ENCODE measurements around the gene PCDH19. TPM values are rescaled to one million over a fixed set of nuclear protein-coding genes. Genes with fewer than 3 reads are reported as not detected.
A peak's percentile ranks its signal among the peaks of the same experiment; 100 is the strongest.

Gene PCDH19
- total and polyA plus RNA-seq, 2 donors, result 0.46 to 0.76 TPM

DNA sequence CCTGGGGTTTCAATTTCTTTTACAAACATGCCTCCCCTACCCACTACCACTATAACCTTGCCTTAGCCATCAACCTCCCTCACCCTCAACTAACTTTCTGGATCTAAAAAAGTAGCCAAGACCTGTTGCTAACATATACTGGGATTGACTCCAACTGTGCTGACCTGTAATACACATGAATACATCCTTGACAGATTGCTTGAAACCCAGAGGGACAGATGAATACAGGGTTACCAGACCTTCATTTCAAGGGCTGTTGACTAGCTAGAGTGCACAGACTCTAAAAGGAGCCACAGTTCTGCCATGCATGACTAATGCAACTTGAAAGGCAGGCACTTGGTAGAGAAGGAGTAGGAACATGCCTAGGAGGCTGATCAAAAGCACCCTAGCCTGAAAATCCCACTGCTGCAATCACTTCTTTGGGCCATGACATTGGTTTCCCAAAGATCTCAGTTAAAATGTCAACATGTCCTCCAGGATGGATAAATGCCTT lies 121.0 kb downstream of the PCDH19 start:
- no peak overlapping the region for H3K27ac ChIP-seq (ENCODE audit: low read depth in 1 of 2, low read length in 1 of 2)
- H3K4me3 ChIP-seq (ENCODE audit: low read length in 2 of 2), result no peak overlapping the region
- DNase-seq (ENCODE audit: low read depth in 6 of 9, low spot score in 9 of 9), result peak in 1 of 9 donors; percentile 1
- no peaks in the 10 kb centered on the region for H3K36me3 ChIP-seq (ENCODE audit: control insufficient read depth in 2 of 2, insufficient read depth in 2 of 2, low read length in 1 of 2)
- H3K4me1 ChIP-seq (ENCODE audit: control insufficient read depth in 2 of 2, insufficient read depth in 2 of 2, low read length in 2 of 2), result no peaks in the 10 kb centered on the region
- H3K9me3 ChIP-seq (ENCODE audit: control insufficient read depth in 2 of 2, insufficient read depth in 1 of 2, low read length in 1 of 2), result no peaks in the 10 kb centered on the region
- no peaks in the 10 kb centered on the region for H3K27me3 ChIP-seq (ENCODE audit: control insufficient read depth in 2 of 2, insufficient read depth in 1 of 2, low read length in 1 of 2)

GRCh38 chrX:100277231-100277630 lies 132.8 kb downstream of the PCDH19 start:
- 91% methylated on average over 1 of the region's 1 CpG for WGBS
- no peaks in the 10 kb centered on the region for H3K4me1 ChIP-seq (ENCODE audit: control insufficient read depth in 2 of 2, insufficient read depth in 2 of 2, low read length in 2 of 2)
- no peaks in the 10 kb centered on the region for H3K9me3 ChIP-seq (ENCODE audit: control insufficient read depth in 2 of 2, insufficient read depth in 1 of 2, low read length in 1 of 2)
- H3K27me3 ChIP-seq (ENCODE audit: control insufficient read depth in 2 of 2, insufficient read depth in 1 of 2, low read length in 1 of 2), result no peaks in the 10 kb centered on the region
- H3K27ac ChIP-seq (ENCODE audit: low read depth in 1 of 2, low read length in 1 of 2), result no peak overlapping the region
- no peak for DNase-seq (ENCODE audit: low read depth in 6 of 9, low spot score in 9 of 9)
- no peaks in the 10 kb centered on the region for H3K36me3 ChIP-seq (ENCODE audit: control insufficient read depth in 2 of 2, insufficient read depth in 2 of 2, low read length in 1 of 2)
- H3K4me3 ChIP-seq (ENCODE audit: low read length in 2 of 2), result no peak overlapping the region

DNA sequence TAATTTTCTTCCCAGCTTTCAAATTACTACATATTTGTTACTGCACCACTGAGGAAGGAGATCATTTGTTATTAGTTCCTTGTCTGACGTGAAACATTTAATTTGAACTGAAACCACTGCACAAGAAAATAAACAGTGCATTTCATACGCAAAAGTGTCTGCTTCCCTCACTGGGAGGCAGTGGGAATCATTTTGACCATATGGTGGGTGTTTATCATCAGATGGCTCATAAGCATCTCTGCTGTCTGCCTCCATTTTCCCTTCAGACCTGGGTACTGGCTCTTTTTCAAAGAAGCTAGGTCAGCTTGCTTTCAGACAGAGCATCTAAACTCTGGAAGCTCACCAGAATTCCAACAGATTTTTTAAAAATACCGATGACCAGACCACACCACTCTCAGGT lies 135.2 kb downstream of the PCDH19 start:
- Histone ChIP-seq H3K4me1 (ENCODE audit: control insufficient read depth in 2 of 2, insufficient read depth in 2 of 2, low read length in 2 of 2) (no peaks in the 10 kb centered on the region), H3K9me3 (ENCODE audit: control insufficient read depth in 2 of 2, insufficient read depth in 1 of 2, low read length in 1 of 2) (no peaks in the 10 kb centered on the region), H3K4me3 (ENCODE audit: low read length in 2 of 2) (no peak overlapping the region), H3K27me3 (ENCODE audit: control insufficient read depth in 2 of 2, insufficient read depth in 1 of 2, low read length in 1 of 2) (no peaks in the 10 kb centered on the region), H3K36me3 (ENCODE audit: control insufficient read depth in 2 of 2, insufficient read depth in 2 of 2, low read length in 1 of 2) (no peaks in the 10 kb centered on the region), H3K27ac (ENCODE audit: low read depth in 1 of 2, low read length in 1 of 2) (no peak overlapping the region)
- DNase-seq (ENCODE audit: low read depth in 6 of 9, low spot score in 9 of 9), result no peak
- WGBS, result 78% methylated on average over 3 of the region's 3 CpGs

- Histone ChIP-seq H3K9me3 (ENCODE audit: control insufficient read depth in 2 of 2, insufficient read depth in 1 of 2, low read length in 1 of 2) (no peaks in the 10 kb centered on the region), H3K27me3 (ENCODE audit: control insufficient read depth in 2 of 2, insufficient read depth in 1 of 2, low read length in 1 of 2) (no peaks in the 10 kb centered on the region), H3K27ac (ENCODE audit: low read depth in 1 of 2, low read length in 1 of 2) (no peak overlapping the region), H3K36me3 (ENCODE audit: control insufficient read depth in 2 of 2, insufficient read depth in 2 of 2, low read length in 1 of 2) (no peaks in the 10 kb centered on the region), H3K4me3 (ENCODE audit: low read length in 2 of 2) (no peak overlapping the region), H3K4me1 (ENCODE audit: control insufficient read depth in 2 of 2, insufficient read depth in 2 of 2, low read length in 2 of 2) (no peaks in the 10 kb centered on the region)
- no peak for DNase-seq (ENCODE audit: low read depth in 6 of 9, low spot score in 9 of 9)
These were observed 144.9 kb downstream of the PCDH19 start for GRCh38 chrX:100265179-100265578.

DNA sequence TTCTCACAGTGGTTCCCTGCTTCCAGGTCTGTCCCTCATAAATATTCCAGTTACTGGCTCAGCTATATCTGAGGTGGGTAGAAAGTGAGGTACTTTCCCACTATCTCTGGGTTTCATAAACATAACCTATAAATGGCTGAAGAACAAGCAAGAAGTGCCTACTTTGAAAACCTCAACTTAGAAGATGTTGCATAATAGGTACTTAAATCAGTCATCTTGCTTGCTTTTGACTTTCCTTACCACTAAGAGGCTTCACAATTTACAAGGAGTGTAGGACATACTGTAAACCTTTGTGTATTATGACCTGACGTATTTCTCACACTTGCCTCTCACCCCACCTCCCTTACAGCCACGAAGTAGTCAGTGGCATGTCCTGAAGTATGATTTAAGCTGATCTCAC lies 145.9 kb downstream of the PCDH19 start:
- H3K4me1 ChIP-seq (ENCODE audit: control insufficient read depth in 2 of 2, insufficient read depth in 2 of 2, low read length in 2 of 2), result no peaks in the 10 kb centered on the region
- H3K4me3 ChIP-seq (ENCODE audit: low read length in 2 of 2), result no peak overlapping the region
- no peaks in the 10 kb centered on the region for H3K9me3 ChIP-seq (ENCODE audit: control insufficient read depth in 2 of 2, insufficient read depth in 1 of 2, low read length in 1 of 2)
- H3K27me3 ChIP-seq (ENCODE audit: control insufficient read depth in 2 of 2, insufficient read depth in 1 of 2, low read length in 1 of 2), result no peaks in the 10 kb centered on the region
- DNase-seq (ENCODE audit: low read depth in 6 of 9, low spot score in 9 of 9), result no peak
- no peak overlapping the region for H3K27ac ChIP-seq (ENCODE audit: low read depth in 1 of 2, low read length in 1 of 2)
- WGBS, result 44% methylated on average over 2 of the region's 2 CpGs
- no peaks in the 10 kb centered on the region for H3K36me3 ChIP-seq (ENCODE audit: control insufficient read depth in 2 of 2, insufficient read depth in 2 of 2, low read length in 1 of 2)

- no peaks in the 10 kb centered on the region for H3K36me3 ChIP-seq (ENCODE audit: control insufficient read depth in 2 of 2, insufficient read depth in 2 of 2, low read length in 1 of 2)
- WGBS, result 94% methylated on average over 3 of the region's 3 CpGs
- H3K9me3 ChIP-seq (ENCODE audit: control insufficient read depth in 2 of 2, insufficient read depth in 1 of 2, low read length in 1 of 2), result no peaks in the 10 kb centered on the region
- H3K4me1 ChIP-seq (ENCODE audit: control insufficient read depth in 2 of 2, insufficient read depth in 2 of 2, low read length in 2 of 2), result no peaks in the 10 kb centered on the region
- DNase-seq (ENCODE audit: low read depth in 6 of 9, low spot score in 9 of 9), result no peak
- H3K27ac ChIP-seq (ENCODE audit: low read depth in 1 of 2, low read length in 1 of 2), result no peak overlapping the region
- no peaks in the 10 kb centered on the region for H3K27me3 ChIP-seq (ENCODE audit: control insufficient read depth in 2 of 2, insufficient read depth in 1 of 2, low read length in 1 of 2)
- no peak overlapping the region for H3K4me3 ChIP-seq (ENCODE audit: low read length in 2 of 2)
These were observed 146.4 kb downstream of the PCDH19 start for GRCh38 chrX:100263650-100264049.

DNA sequence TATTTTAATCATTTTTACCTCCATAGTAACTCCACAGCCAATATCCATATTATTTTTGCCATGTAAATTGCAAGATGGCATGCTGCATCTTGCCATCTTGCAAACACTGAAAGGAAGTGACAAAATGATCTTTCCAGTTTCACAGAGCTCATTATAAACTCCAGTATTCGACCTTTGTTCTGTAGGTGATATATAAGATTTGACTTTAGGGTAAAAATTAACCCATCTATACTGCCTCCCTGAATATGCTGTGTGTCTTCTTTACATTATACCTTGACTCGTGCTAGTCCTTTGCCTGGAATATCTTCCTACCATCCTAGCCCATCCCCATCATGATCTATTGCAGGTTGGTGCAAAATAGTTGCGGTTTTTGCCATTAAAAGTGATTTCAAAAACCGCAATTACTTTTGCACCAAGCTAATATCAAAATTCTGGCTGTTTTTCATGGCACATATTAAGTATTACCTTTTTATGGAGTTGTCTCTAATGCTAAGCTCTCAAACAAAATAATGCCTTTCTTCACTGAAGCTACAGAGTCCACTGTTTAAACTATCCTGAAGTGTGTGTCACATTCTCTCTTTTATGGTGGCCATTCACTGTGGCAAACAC lies 161.1 kb downstream of the PCDH19 start:
- Histone ChIP-seq H3K9me3 (ENCODE audit: control insufficient read depth in 2 of 2, insufficient read depth in 1 of 2, low read length in 1 of 2) (peaks cover 0 to 4% of the 10 kb centered on the region in 2 donors), H3K27me3 (ENCODE audit: control insufficient read depth in 2 of 2, insufficient read depth in 1 of 2, low read length in 1 of 2) (no peaks in the 10 kb centered on the region), H3K36me3 (ENCODE audit: control insufficient read depth in 2 of 2, insufficient read depth in 2 of 2, low read length in 1 of 2) (no peaks in the 10 kb centered on the region), H3K4me1 (ENCODE audit: control insufficient read depth in 2 of 2, insufficient read depth in 2 of 2, low read length in 2 of 2) (no peaks in the 10 kb centered on the region), H3K27ac (ENCODE audit: low read depth in 1 of 2, low read length in 1 of 2) (no peak overlapping the region), H3K4me3 (ENCODE audit: low read length in 2 of 2) (no peak overlapping the region)
- 84% methylated on average over 4 of the region's 4 CpGs for WGBS
- DNase-seq (ENCODE audit: low read depth in 6 of 9, low spot score in 9 of 9), result no peak

DNA sequence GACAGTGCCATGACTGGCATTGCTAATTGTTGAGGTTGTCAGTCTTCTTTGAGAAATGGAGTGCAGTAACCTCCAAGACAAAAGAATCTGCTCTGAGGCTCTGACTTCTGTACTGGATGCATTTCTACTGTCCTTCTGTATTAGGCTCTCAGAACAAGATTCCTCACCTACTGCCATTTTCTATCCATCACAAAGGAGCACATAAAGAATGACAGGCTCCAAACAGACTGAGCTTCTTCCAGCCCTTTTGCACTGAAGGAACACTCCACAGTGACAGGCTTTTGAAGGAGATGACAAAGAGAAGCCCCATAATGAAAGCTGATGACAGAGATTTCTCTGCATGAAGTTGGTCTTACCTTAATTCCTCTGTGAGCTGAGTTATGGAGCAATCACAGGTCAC lies 162.2 kb downstream of the PCDH19 start:
- H3K4me1 ChIP-seq (ENCODE audit: control insufficient read depth in 2 of 2, insufficient read depth in 2 of 2, low read length in 2 of 2), result no peaks in the 10 kb centered on the region
- DNase-seq (ENCODE audit: low read depth in 6 of 9, low spot score in 9 of 9), result no peak
- peaks cover 0 to 4% of the 10 kb centered on the region in 2 donors for H3K9me3 ChIP-seq (ENCODE audit: control insufficient read depth in 2 of 2, insufficient read depth in 1 of 2, low read length in 1 of 2)
- H3K36me3 ChIP-seq (ENCODE audit: control insufficient read depth in 2 of 2, insufficient read depth in 2 of 2, low read length in 1 of 2), result no peaks in the 10 kb centered on the region
- no peak overlapping the region for H3K27ac ChIP-seq (ENCODE audit: low read depth in 1 of 2, low read length in 1 of 2)
- H3K27me3 ChIP-seq (ENCODE audit: control insufficient read depth in 2 of 2, insufficient read depth in 1 of 2, low read length in 1 of 2), result no peaks in the 10 kb centered on the region
- H3K4me3 ChIP-seq (ENCODE audit: low read length in 2 of 2), result no peak overlapping the region

- no peaks in the 10 kb centered on the region for H3K9me3 ChIP-seq (ENCODE audit: control insufficient read depth in 2 of 2, insufficient read depth in 1 of 2, low read length in 1 of 2)
- H3K4me1 ChIP-seq (ENCODE audit: control insufficient read depth in 2 of 2, insufficient read depth in 2 of 2, low read length in 2 of 2), result no peaks in the 10 kb centered on the region
- DNase-seq (ENCODE audit: low read depth in 6 of 9, low spot score in 9 of 9), result no peak
- no peak overlapping the region for H3K27ac ChIP-seq (ENCODE audit: low read depth in 1 of 2, low read length in 1 of 2)
- WGBS, result 84% methylated on average over 1 of the region's 1 CpG
- no peaks in the 10 kb centered on the region for H3K27me3 ChIP-seq (ENCODE audit: control insufficient read depth in 2 of 2, insufficient read depth in 1 of 2, low read length in 1 of 2)
- no peaks in the 10 kb centered on the region for H3K36me3 ChIP-seq (ENCODE audit: control insufficient read depth in 2 of 2, insufficient read depth in 2 of 2, low read length in 1 of 2)
- no peak overlapping the region for H3K4me3 ChIP-seq (ENCODE audit: low read length in 2 of 2)
These were observed 165.4 kb downstream of the PCDH19 start for GRCh38 chrX:100244681-100245080.
